K562 (cell line): ENCODE results near the gene MAP2K7. TPM values are rescaled to one million over a fixed set of nuclear protein-coding genes. Genes with fewer than 3 reads are reported as not detected.

Experiments
- ATF4 ChIP-seq: fragments of 450-650 bp; formaldehyde crosslinking; IDR thresholded peaks from 2 replicates; pipeline ENCODE4 v1.4.0; 2022; ENCODE audit warnings: mild to moderate bottlenecking, moderate library complexity
- BCLAF1 ChIP-seq, 2 experiments: fragments of 450-650 bp in 1 of 2; IDR thresholded peaks; 2 replicates each; pipeline ENCODE4 v1.6.1; 2011 to 2017; ENCODE audit warnings: low read depth in 2 of 2, antibody characterized with exemption in 1 of 2, borderline replicate concordance in 1 of 2, low read length in 1 of 2, mild to moderate bottlenecking in 1 of 2, mixed read lengths in 1 of 2; ENCODE audit not compliant: control insufficient read depth in 1 of 2
- ELF1 ChIP-seq: fragments of 200-800 bp; sonication (Bioruptor generic); IDR thresholded peaks from 2 replicates; pipeline ENCODE4 v1.6.1; 2016; ENCODE audit warnings: missing genetic modification characterization, missing compliant biosample characterization
- FOXM1 ChIP-seq, 2 experiments: fragments of 450-650 bp in 1 of 2; sonication (generic) in 1 of 2; formaldehyde crosslinking in 1 of 2; IDR thresholded peaks; 2 replicates each; pipeline versions ENCODE4 v1.6.1 to v1.9.0; 2017 to 2022; ENCODE audit warnings: low read depth in 2 of 2, mild to moderate bottlenecking in 2 of 2, missing genetic modification reagents in 1 of 2, moderate library complexity in 1 of 2
- MAZ ChIP-seq, 2 experiments: fragments of 450-650 bp in 1 of 2; sonication (generic) in 1 of 2; formaldehyde crosslinking; IDR thresholded peaks in 1 of 2; conservative IDR thresholded peaks in 1 of 2; 2 replicates each; pipeline versions ENCODE4 v1.4.0 to v1.5.0; 2020; ENCODE audit warnings: mild to moderate bottlenecking in 1 of 2, missing genetic modification reagents in 1 of 2
- MCM3 ChIP-seq: fragments of 450-650 bp; IDR thresholded peaks from 2 replicates; pipeline ENCODE4 v1.6.1; 2016
- MTA3 ChIP-seq: fragments of 450-650 bp; formaldehyde crosslinking; IDR thresholded peaks from 2 replicates; pipeline ENCODE4 v1.6.1; 2017; ENCODE audit warnings: mild to moderate bottlenecking, borderline replicate concordance
- NCOA6 ChIP-seq: fragments of 450-650 bp; IDR thresholded peaks from 2 replicates; pipeline ENCODE4 v1.6.1; 2017; ENCODE audit warnings: mild to moderate bottlenecking
- PKNOX1 ChIP-seq: fragments of 450-650 bp; IDR thresholded peaks from 2 replicates; pipeline ENCODE4 v1.6.1; 2016
- POLR2H ChIP-seq: IDR thresholded peaks from 2 replicates; pipeline ENCODE4 v1.6.1; 2016; ENCODE audit warnings: missing genetic modification characterization, low read depth, mild to moderate bottlenecking, control low read depth, missing compliant biosample characterization, moderate library complexity
- ZNF174 ChIP-seq: fragments of 250-450 bp; sonication (Bioruptor Pico); IDR thresholded peaks from 2 replicates; pipeline ENCODE4 v1.4.0; 2020; ENCODE audit warnings: mild to moderate bottlenecking
- ZNF274 ChIP-seq: IDR thresholded peaks from 2 replicates; pipeline ENCODE4 v1.6.1; 2011; ENCODE audit warnings: low read depth, mild to moderate bottlenecking, low read length, moderate library complexity, borderline replicate concordance
- ZSCAN32 ChIP-seq: fragments of 450-650 bp; formaldehyde crosslinking; IDR thresholded peaks from 2 replicates; pipeline ENCODE4 v1.4.0; 2020; ENCODE audit warnings: mild to moderate bottlenecking, moderate library complexity
- polyA plus RNA-seq, 8 experiments: library from polyadenylated mRNA; depleted of rRNA in 4 of 8; stranded (reverse) in 5 of 8; unstranded in 3 of 8; fragments of >200 nt; fragmentation: Nextera tagmentation in 2 of 8; fragmentation: Illumina TruSeq in 1 of 8; extraction: Ambion mirVana in 2 of 8; extraction: Trizol in 1 of 8; gene quantifications; 2 replicates each; pipeline versions ENCODE4 v1.2.1 to v1.2.3, GENCODE V29; 2011 to 2014; ENCODE audit warnings: inconsistent platforms in 1 of 8, missing spikeins in 1 of 8
- total RNA-seq, 7 experiments: library from RNA; depleted of rRNA in 6 of 7; stranded (reverse); fragments of >200 nt in 6 of 7; fragmentation: Illumina TruSeq in 2 of 7; extraction: Trizol in 2 of 7; gene quantifications; 2 replicates each; pipeline versions ENCODE4 v1.2.1 to v1.2.3, GENCODE V29; 2011 to 2021; ENCODE audit warnings: low replicate concordance in 1 of 7

MAP2K7 gene
- total and polyA plus RNA-seq, 9 of the 15 experiments (the other 6 are each of a cell fraction or from before 2014, with no cell fraction given): 0.51 to 45.8 (median 14.1) TPM

GRCh38 chr19:7920519-7921301, 17.0 kb downstream of the MAP2K7 start (continued):
- peak; percentile 66 to 83; a peak in 3 of 4 replicates for TF ChIP-seq MAZ (CRISPR knock-in tag; conservative IDR thresholded peaks at IDR 0.05 in 1 of 2, IDR thresholded peaks at IDR 0.05 in 1 of 2)
- no peak for TF ChIP-seq ELF1 (tag)
- peak; percentile 81 for TF ChIP-seq PKNOX1
- TF ChIP-seq MTA3: no peak; the same call in 1 of the 2 replicates
- TF ChIP-seq BCLAF1 (IDR thresholded peaks at IDR 0.05; ENCODE audit: borderline replicate concordance in 1 of 2, control insufficient read depth in 1 of 2, low read depth in 2 of 2, low read length in 1 of 2): no peak
- no peak for TF ChIP-seq POLR2H
- TF ChIP-seq NCOA6: no peak
- no peak for TF ChIP-seq ZSCAN32
- TF ChIP-seq ZNF274: no peak
- TF ChIP-seq ATF4 (CRISPR knock-in tag): no peak
- TF ChIP-seq ZNF174: no peak
- no peak for TF ChIP-seq FOXM1 (IDR thresholded peaks at IDR 0.05; ENCODE audit: low read depth)
- TF ChIP-seq FOXM1 (CRISPR knock-in tag; IDR thresholded peaks at IDR 0.05; ENCODE audit: low read depth): no peak
- no peak for TF ChIP-seq MCM3
- TF ChIP-seq, all 486 proteins: peak for 89
